Right lobe of liver (tissue), 6 donors: ENCODE results near the gene RNF168. TPM values are rescaled to one million over a fixed set of nuclear protein-coding genes. Genes with fewer than 3 reads are reported as not detected.

Experiments
- ATAC-seq, 4 donors: fragments of 200-7000 bp; cut with Tn5 transposase; one replicate each; pipeline ENCODE4 v1.9.1; 2020; ENCODE audit warnings: mild to moderate bottlenecking in 4 of 4, moderate library complexity in 4 of 4
- DNase-seq, 3 donors: peaks; one replicate each; pipeline ENCODE4 v3.0.0-alpha.2; 2020
- H3K27ac ChIP-seq, 3 donors: fragments of 200-600 bp; one replicate each; pipeline ENCODE4 v1.8.0; 2022
- H3K27me3 ChIP-seq, 2 donors: fragments of 200-600 bp; one replicate each; pipeline ENCODE4 v1.8.0; 2022
- H3K36me3 ChIP-seq, 4 donors: fragments of 200-600 bp; sonication (generic) in 1 of 4; one replicate each; pipeline versions ENCODE4 v1.5.1 to v1.8.0; 2017 to 2022; ENCODE audit warnings: control low read depth in 1 of 4
- H3K4me1 ChIP-seq, 4 donors: fragments of 200-600 bp; sonication (generic) in 1 of 4; one replicate each; pipeline versions ENCODE4 v1.5.1 to v1.8.0; 2017 to 2022; ENCODE audit warnings: control low read depth in 1 of 4
- H3K4me3 ChIP-seq, 3 donors: fragments of 200-600 bp; one replicate each; pipeline ENCODE4 v1.8.0; 2022
- H3K9me3 ChIP-seq, 4 donors: fragments of 200-600 bp; sonication (generic) in 1 of 4; one replicate each; pipeline versions ENCODE4 v1.5.1 to v1.8.0; 2017 to 2022; ENCODE audit warnings: control low read depth in 1 of 4
- POLR2A ChIP-seq: fragments of 450-650 bp; IDR thresholded peaks from one replicate; pipeline ENCODE4 v1.6.1; 2017; ENCODE audit warnings: antibody characterized with exemption, mild to moderate bottlenecking
- WGBS: methylation state at CpG from one replicate; pipeline ENCODE4 v1.1.6; 2018; ENCODE audit warnings: low coverage, low lambda C conversion rate; ENCODE audit not compliant: insufficient coverage; ENCODE audit errors: missing lambda C conversion rate; 5-methylcytosine and 5-hydroxymethylcytosine counted together
- intact Hi-C, 2 donors: fragments of 100-400 bp; cut with DNase I; formaldehyde crosslinking; loops; one replicate each; pipeline versions ENCODE4 v1.11.2 to v1.14.1; 2022
- total RNA-seq, 6 experiments: library from RNA; depleted of rRNA in 2 of 6; stranded (reverse); fragments of >200 nt in 2 of 6; fragmentation: NEBNext Ultra II Directional in 3 of 6; extraction: Animal tissue kit (Norgen Biotek cat#: 25700) in 3 of 6; gene quantifications; one replicate each; pipeline versions ENCODE4 v1.1.0 to v1.2.4, GENCODE V29; 2016 to 2023
- TF ChIP-seq, protein P1 (sequence below), 4 donors: fragments of 200-600 bp in 3 of 4; fragments of 450-650 bp in 1 of 4; IDR thresholded peaks; one replicate each; pipeline versions ENCODE4 v1.5.1 to v1.8.0; 2016 to 2022; ENCODE audit warnings: antibody characterized with exemption in 4 of 4, mild to moderate bottlenecking in 2 of 4
- donor health status: DM: no; HTN: yes; CAD: no.
- donor health status: DM: no; HTN: no; CAD: no.
- donor health status: DM: no; HTN: no; CAD: no.
- donor health status: DM: no; HTN: yes; CAD: no.
- donor health status: DM: no; HTN: yes; CAD: no.

RNF168 gene
- total RNA-seq, 6 experiments from 2014 or later: 7.5 to 14.2 (median 11.4) TPM

DNA sequence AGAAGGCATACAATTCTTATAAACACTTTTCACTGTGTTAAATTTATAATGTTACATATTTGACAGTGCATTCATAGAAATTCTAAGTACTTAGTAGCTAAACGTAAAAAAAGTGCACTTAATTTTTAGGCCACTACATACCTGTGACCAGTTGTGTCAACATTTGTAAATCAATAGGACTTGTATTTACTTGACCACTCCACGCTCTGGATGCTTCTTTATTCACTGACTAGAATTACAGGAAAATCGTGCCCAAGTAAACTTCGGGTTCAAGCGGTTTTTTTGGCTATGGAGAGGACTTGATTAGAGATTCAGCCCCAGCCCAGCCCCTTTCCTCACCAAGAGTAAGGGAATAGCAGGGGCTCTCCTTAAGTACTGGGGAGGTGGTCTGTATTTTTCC is 43.0 kb upstream of the RNF168 start:
- Histone ChIP-seq H3K36me3 (no peaks in the 10 kb centered on the region), H3K4me1 (peaks cover 0 to 8% (median 3%) of the 10 kb centered on the region in 4 donors), H3K4me3 (no peak overlapping the region), H3K27ac (no peak overlapping the region), H3K9me3 (no peaks in the 10 kb centered on the region), H3K27me3 (no peaks in the 10 kb centered on the region)
- DNase-seq: no peak
- TF ChIP-seq, protein P1, sequence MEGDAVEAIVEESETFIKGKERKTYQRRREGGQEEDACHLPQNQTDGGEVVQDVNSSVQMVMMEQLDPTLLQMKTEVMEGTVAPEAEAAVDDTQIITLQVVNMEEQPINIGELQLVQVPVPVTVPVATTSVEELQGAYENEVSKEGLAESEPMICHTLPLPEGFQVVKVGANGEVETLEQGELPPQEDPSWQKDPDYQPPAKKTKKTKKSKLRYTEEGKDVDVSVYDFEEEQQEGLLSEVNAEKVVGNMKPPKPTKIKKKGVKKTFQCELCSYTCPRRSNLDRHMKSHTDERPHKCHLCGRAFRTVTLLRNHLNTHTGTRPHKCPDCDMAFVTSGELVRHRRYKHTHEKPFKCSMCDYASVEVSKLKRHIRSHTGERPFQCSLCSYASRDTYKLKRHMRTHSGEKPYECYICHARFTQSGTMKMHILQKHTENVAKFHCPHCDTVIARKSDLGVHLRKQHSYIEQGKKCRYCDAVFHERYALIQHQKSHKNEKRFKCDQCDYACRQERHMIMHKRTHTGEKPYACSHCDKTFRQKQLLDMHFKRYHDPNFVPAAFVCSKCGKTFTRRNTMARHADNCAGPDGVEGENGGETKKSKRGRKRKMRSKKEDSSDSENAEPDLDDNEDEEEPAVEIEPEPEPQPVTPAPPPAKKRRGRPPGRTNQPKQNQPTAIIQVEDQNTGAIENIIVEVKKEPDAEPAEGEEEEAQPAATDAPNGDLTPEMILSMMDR (IDR thresholded peaks at IDR 0.05): no peak
- TF ChIP-seq POLR2A: no peak
- intact Hi-C loops: no loop called here
- peak; percentile 85 to 97 (median 94) for ATAC-seq
- 10% methylated on average over 5 of the region's 5 CpGs for WGBS

DNA sequence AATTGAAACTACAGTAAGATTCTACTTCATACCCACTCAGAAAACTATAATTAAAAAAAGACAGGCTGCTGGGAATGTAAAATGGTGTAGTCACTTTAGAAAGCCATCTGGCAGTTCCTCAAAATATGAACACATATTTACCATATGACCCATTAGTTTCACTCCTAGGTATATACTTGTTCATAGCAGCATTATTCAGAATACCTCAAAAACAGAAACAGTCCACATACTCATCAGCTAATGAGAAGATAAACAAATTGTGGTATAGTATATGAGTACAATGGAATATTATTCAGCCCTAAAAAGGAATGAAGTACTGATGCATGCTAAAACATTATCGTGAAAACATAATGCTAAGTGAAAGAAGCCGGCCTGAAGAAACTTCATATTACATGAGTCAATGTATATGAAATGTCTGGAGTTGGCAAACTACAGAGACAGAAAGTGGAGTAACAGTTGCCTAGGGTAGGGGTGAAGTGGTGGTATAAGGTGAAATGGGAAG is 41.0 kb upstream of the RNF168 start:
- no peak for ATAC-seq
- intact Hi-C loops: no loop called here
- Histone ChIP-seq H3K27me3 (no peaks in the 10 kb centered on the region), H3K4me1 (peaks cover 0 to 8% (median 3%) of the 10 kb centered on the region in 4 donors), H3K4me3 (no peak overlapping the region), H3K27ac (no peak overlapping the region), H3K9me3 (no peaks in the 10 kb centered on the region), H3K36me3 (no peaks in the 10 kb centered on the region)
- TF ChIP-seq POLR2A: no peak
- TF ChIP-seq, protein P1 (IDR thresholded peaks at IDR 0.05): no peak
- WGBS: 92% methylated on average over 2 of the region's 2 CpGs
- no peak for DNase-seq

GRCh38 chr3:196541684-196542445 is 38.3 kb upstream of the RNF168 start:
- DNase-seq: no peak
- H3K4me3 ChIP-seq: no peak overlapping the region
- no peaks in the 10 kb centered on the region for H3K27me3 ChIP-seq
- H3K4me1 ChIP-seq: peaks cover 0 to 7% (median 3%) of the 10 kb centered on the region in 4 donors
- 82% methylated on average over 6 of the region's 6 CpGs for WGBS
- intact Hi-C loops: no loop called here
- H3K27ac ChIP-seq: no peak overlapping the region
- no peak for TF ChIP-seq POLR2A
- TF ChIP-seq, protein P1 (IDR thresholded peaks at IDR 0.05): no peak
- no peak for ATAC-seq
- no peaks in the 10 kb centered on the region for H3K9me3 ChIP-seq
- H3K36me3 ChIP-seq: no peaks in the 10 kb centered on the region

DNA sequence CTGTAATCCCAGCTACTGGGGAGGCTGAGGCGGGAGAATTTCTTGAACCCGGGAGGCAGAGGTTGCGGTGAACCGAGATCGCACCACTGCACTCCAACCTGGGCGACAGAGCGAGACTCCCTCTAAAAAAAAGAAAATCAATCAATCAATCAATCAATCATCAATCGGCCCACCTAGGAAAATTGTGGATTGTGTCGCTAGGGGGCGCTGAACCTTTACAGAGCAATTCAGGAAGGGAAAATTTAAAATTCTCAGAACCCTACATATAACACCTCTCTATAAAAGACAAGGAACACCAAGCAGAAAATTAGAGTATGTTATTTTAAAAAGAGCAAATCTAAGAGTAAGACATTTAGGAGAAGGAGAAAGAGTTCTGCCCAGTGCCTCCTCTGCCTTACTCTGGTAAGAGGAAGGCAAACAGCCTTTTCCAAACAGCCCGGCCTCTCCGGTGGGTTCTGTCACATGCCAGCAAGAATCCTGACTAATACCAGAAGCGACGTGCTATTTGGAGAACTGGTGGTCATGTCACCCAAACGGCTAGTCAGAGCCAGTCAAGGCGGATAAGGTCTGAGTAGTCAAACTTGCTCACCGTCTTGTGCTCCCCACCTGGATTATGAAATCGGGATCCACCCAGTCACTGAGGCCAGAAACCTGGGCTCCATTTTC is 33.9 kb upstream of the RNF168 start:
- ATAC-seq (peak in 2 of 4 donors; percentile 21 to 26), DNase-seq (no peak)
- WGBS: 27% methylated on average over 17 of the region's 18 CpGs
- no peak overlapping the region for H3K4me3 ChIP-seq
- no peaks in the 10 kb centered on the region for H3K4me1 ChIP-seq
- H3K27me3 ChIP-seq: no peaks in the 10 kb centered on the region
- intact Hi-C loops: no loop called here
- H3K27ac ChIP-seq: no peak overlapping the region
- no peaks in the 10 kb centered on the region for H3K9me3 ChIP-seq
- TF ChIP-seq POLR2A: no peak
- TF ChIP-seq, protein P1 (IDR thresholded peaks at IDR 0.05): peak; percentile 47 to 74 (median 64)
- H3K36me3 ChIP-seq: no peaks in the 10 kb centered on the region
